Measurements from ENCODE around the gene ATAD3B.

GRCh38 chr1:1436630-1437032 is 34.9 kb upstream of the ATAD3B start:
- TF ChIP-seq CTCF (IDR thresholded peaks at IDR 0.05; ENCODE audit: extremely low read depth in 1 of 2, insufficient read depth in 1 of 2, low read depth in 1 of 2, low read length in 2 of 2) (no peak), MYC (IDR thresholded peaks at IDR 0.05; ENCODE audit: low read depth, low read length) (no peak), MAX (IDR thresholded peaks at IDR 0.05; ENCODE audit: insufficient read depth, insufficient read length) (no peak)
